Neural cell (in vitro differentiated cells): ENCODE measurements around the gene VSIG8. TPM values are rescaled to one million over a fixed set of nuclear protein-coding genes. Genes with fewer than 3 reads are reported as not detected.
A peak's percentile ranks its signal among the peaks of the same experiment; 100 is the strongest.

Experiments used
- H2AFZ ChIP-seq: fragments of 200-600, 300-800 bp; sonication (generic), shearing (Covaris generic); 2 replicates; pipeline ENCODE4 v1.6.0; 2014; ENCODE audit warnings: low read depth, mild to moderate bottlenecking, antibody characterized with exemption, low read length, moderate library complexity
- H3F3A ChIP-seq: fragments of 200-600 bp; shearing (Covaris generic); 2 replicates; pipeline ENCODE4 v1.6.1; 2016; ENCODE audit warnings: mild to moderate bottlenecking, moderate library complexity, mixed read lengths, antibody characterized with exemption, low read length; ENCODE audit not compliant: insufficient read depth, poor library complexity, severe bottlenecking
- H3K27ac ChIP-seq: fragments of 200-600, 300-800 bp; sonication (generic), shearing (Covaris generic); 2 replicates; pipeline ENCODE4 v1.5.1; 2014; ENCODE audit warnings: mild to moderate bottlenecking, low read length, moderate library complexity
- H3K27me3 ChIP-seq: fragments of 300-800, 200-600 bp; sonication (generic), shearing (Covaris generic); 2 replicates; pipeline ENCODE4 v1.6.0; 2014; ENCODE audit warnings: mild to moderate bottlenecking, low read depth, low read length, moderate library complexity; ENCODE audit not compliant: insufficient read depth
- H3K36me3 ChIP-seq: fragments of 300-800, 200-600 bp; sonication (generic), shearing (Covaris generic); 2 replicates; pipeline ENCODE4 v1.5.1; 2014; ENCODE audit warnings: mild to moderate bottlenecking, antibody characterized with exemption, low read length, moderate library complexity; ENCODE audit not compliant: insufficient read depth
- H3K4me2 ChIP-seq: fragments of 300-800, 200-600 bp; sonication (generic), shearing (Covaris generic); 2 replicates; pipeline ENCODE4 v1.6.0; 2014; ENCODE audit warnings: mild to moderate bottlenecking, low read length
- H3K4me3 ChIP-seq: fragments of 300-800, 200-600 bp; sonication (generic), shearing (Covaris generic); 2 replicates; pipeline ENCODE4 v1.5.1; 2014; ENCODE audit warnings: mild to moderate bottlenecking, low read length, moderate library complexity
- H3K79me2 ChIP-seq: fragments of 200-600 bp; shearing (Covaris generic); replicated peaks from 2 replicates; pipeline ENCODE4 v1.6.0; 2014; ENCODE audit warnings: mild to moderate bottlenecking, low read length, moderate library complexity; ENCODE audit not compliant: insufficient read depth
- H3K9ac ChIP-seq: fragments of 300-800, 200-600 bp; sonication (generic), shearing (Covaris generic); 2 replicates; pipeline ENCODE4 v1.6.1; 2016; ENCODE audit warnings: mild to moderate bottlenecking, low read length, mixed read lengths
- H3K9me2 ChIP-seq: fragments of 200-600 bp; shearing (Covaris generic); 2 replicates; pipeline ENCODE4 v1.6.1; 2016; ENCODE audit warnings: mild to moderate bottlenecking, low read length, mixed read lengths; ENCODE audit not compliant: insufficient read depth
- H3K9me3 ChIP-seq: fragments of 200-600, 300-800 bp; sonication (generic), shearing (Covaris generic); 2 replicates; pipeline ENCODE4 v1.6.1; 2016; ENCODE audit warnings: mild to moderate bottlenecking, mixed run types, low read length, moderate library complexity, mixed read lengths
- H4K20me1 ChIP-seq: fragments of 200-600 bp; shearing (Covaris generic); 2 replicates; pipeline ENCODE4 v1.6.1; 2016; ENCODE audit warnings: mild to moderate bottlenecking, mixed run types; ENCODE audit not compliant: insufficient read depth
- CTCF ChIP-seq: fragments of 450-650 bp; IDR thresholded peaks from 2 replicates; pipeline ENCODE4 v1.5.1; 2014; ENCODE audit warnings: antibody characterized with exemption, mild to moderate bottlenecking, moderate library complexity; ENCODE audit not compliant: poor library complexity, severe bottlenecking
- EP300 ChIP-seq: fragments of 450-650 bp; conservative IDR thresholded peaks from 2 replicates; pipeline ENCODE4 v1.6.1; 2014; ENCODE audit warnings: antibody characterized with exemption, mild to moderate bottlenecking, moderate library complexity; ENCODE audit not compliant: poor library complexity, severe bottlenecking
- EZH2 ChIP-seq: fragments of 200-600, 300-800 bp; shearing (Covaris generic), sonication (generic); IDR thresholded peaks from 2 replicates; pipeline ENCODE4 v1.6.1; 2014; ENCODE audit warnings: antibody characterized with exemption, low read length, borderline replicate concordance, mild to moderate bottlenecking; ENCODE audit not compliant: insufficient read depth, poor library complexity, severe bottlenecking
- MXI1 ChIP-seq: fragments of 450-650 bp; conservative IDR thresholded peaks from 2 replicates; pipeline ENCODE4 v1.6.1; 2014; ENCODE audit warnings: antibody characterized with exemption, mild to moderate bottlenecking; ENCODE audit not compliant: poor library complexity, severe bottlenecking
- POLR2AphosphoS5 ChIP-seq: IDR thresholded peaks from 2 replicates; pipeline ENCODE4 v1.6.1; 2012
- RAD21 ChIP-seq: fragments of 450-650 bp; conservative IDR thresholded peaks from 2 replicates; pipeline ENCODE4 v1.6.1; 2014; ENCODE audit warnings: antibody characterized with exemption, mild to moderate bottlenecking, moderate library complexity
- SMC3 ChIP-seq: fragments of 450-650 bp; conservative IDR thresholded peaks from 2 replicates; pipeline ENCODE4 v1.6.1; 2014; ENCODE audit warnings: antibody characterized with exemption, mild to moderate bottlenecking, moderate library complexity; ENCODE audit not compliant: poor library complexity
- TAF1 ChIP-seq: IDR thresholded peaks from 2 replicates; pipeline ENCODE4 v1.6.1; 2012; ENCODE audit warnings: low read depth
- polyA plus RNA-seq: library from polyadenylated mRNA; depleted of rRNA; stranded (reverse); fragments of >200 nt; gene quantifications from 2 replicates; pipeline ENCODE4 v1.2.3, GENCODE V29; 2014
- TF ChIP-seq, protein P1 (sequence below): IDR thresholded peaks from 2 replicates; pipeline ENCODE4 v1.6.1; 2012; ENCODE audit warnings: borderline replicate concordance

The VSIG8 gene
- polyA plus RNA-seq, 1 donor from 2014 or later: 0.37 TPM

DNA sequence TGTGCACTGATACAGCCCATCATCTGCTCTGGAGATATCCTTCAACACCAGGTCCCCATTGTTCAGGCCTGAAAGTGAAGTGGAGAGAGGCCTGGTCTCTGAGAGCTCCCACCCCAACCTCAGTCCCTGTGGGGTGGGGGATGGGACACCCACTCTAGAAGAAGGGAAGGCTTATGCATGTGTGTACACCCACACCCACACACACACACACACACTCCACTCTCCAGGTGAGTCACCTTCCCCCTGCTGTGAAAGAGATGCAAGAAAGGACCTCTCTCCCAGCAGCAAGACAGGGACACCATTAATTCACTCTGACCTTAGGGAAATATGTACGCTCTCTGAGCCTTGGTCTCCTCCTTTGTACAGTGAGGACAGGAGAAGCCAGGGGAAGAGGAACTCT, 5.9 kb downstream of the VSIG8 start:
- Histone ChIP-seq H3K36me3 (no peaks in the 10 kb centered on the region), H3K9me2 (no peaks in the 10 kb centered on the region), H3K27ac (no peak overlapping the region), H3K27me3 (peaks cover 51% of the 10 kb centered on the region), H3K79me2 (no peaks in the 10 kb centered on the region), H2AFZ (no peak overlapping the region), H3K4me3 (no peak overlapping the region), H3F3A (no peaks in the 10 kb centered on the region), H4K20me1 (no peaks in the 10 kb centered on the region), H3K9ac (no peak overlapping the region), H3K4me2 (no peak overlapping the region), H3K9me3 (no peaks in the 10 kb centered on the region)
- TF ChIP-seq CTCF (no peak), EP300 (no peak), SMC3 (no peak), TAF1 (no peak), EZH2 (no peak), MXI1 (no peak), POLR2AphosphoS5 (no peak), RAD21 (no peak)
- TF ChIP-seq, protein P1, sequence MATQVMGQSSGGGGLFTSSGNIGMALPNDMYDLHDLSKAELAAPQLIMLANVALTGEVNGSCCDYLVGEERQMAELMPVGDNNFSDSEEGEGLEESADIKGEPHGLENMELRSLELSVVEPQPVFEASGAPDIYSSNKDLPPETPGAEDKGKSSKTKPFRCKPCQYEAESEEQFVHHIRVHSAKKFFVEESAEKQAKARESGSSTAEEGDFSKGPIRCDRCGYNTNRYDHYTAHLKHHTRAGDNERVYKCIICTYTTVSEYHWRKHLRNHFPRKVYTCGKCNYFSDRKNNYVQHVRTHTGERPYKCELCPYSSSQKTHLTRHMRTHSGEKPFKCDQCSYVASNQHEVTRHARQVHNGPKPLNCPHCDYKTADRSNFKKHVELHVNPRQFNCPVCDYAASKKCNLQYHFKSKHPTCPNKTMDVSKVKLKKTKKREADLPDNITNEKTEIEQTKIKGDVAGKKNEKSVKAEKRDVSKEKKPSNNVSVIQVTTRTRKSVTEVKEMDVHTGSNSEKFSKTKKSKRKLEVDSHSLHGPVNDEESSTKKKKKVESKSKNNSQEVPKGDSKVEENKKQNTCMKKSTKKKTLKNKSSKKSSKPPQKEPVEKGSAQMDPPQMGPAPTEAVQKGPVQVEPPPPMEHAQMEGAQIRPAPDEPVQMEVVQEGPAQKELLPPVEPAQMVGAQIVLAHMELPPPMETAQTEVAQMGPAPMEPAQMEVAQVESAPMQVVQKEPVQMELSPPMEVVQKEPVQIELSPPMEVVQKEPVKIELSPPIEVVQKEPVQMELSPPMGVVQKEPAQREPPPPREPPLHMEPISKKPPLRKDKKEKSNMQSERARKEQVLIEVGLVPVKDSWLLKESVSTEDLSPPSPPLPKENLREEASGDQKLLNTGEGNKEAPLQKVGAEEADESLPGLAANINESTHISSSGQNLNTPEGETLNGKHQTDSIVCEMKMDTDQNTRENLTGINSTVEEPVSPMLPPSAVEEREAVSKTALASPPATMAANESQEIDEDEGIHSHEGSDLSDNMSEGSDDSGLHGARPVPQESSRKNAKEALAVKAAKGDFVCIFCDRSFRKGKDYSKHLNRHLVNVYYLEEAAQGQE: no peak

GRCh38 chr1:159855709-159856108, 6.7 kb downstream of the VSIG8 start:
- H3K4me3 ChIP-seq: no peak overlapping the region
- TF ChIP-seq SMC3: no peak
- H2AFZ ChIP-seq: no peak overlapping the region
- no peak overlapping the region for H3K27ac ChIP-seq
- H3K9me2 ChIP-seq: no peaks in the 10 kb centered on the region
- no peaks in the 10 kb centered on the region for H4K20me1 ChIP-seq
- no peaks in the 10 kb centered on the region for H3K79me2 ChIP-seq
- peaks cover 52% of the 10 kb centered on the region for H3K27me3 ChIP-seq
- H3K4me2 ChIP-seq: no peak overlapping the region
- no peaks in the 10 kb centered on the region for H3F3A ChIP-seq
- H3K36me3 ChIP-seq: no peaks in the 10 kb centered on the region
- no peaks in the 10 kb centered on the region for H3K9me3 ChIP-seq
- H3K9ac ChIP-seq: no peak overlapping the region

- peak overlapping the region; percentile 54 for H3K9ac ChIP-seq
- H3F3A ChIP-seq: no peaks in the 10 kb centered on the region
- no peaks in the 10 kb centered on the region for H3K36me3 ChIP-seq
- no peaks in the 10 kb centered on the region for H4K20me1 ChIP-seq
- H3K9me2 ChIP-seq: no peaks in the 10 kb centered on the region
- H3K4me2 ChIP-seq: no peak overlapping the region
- no peak overlapping the region for H3K27ac ChIP-seq
- H2AFZ ChIP-seq: no peak overlapping the region
- TF ChIP-seq, protein P1: no peak
- TF ChIP-seq POLR2AphosphoS5 (peak; percentile 28), EZH2 (no peak), CTCF (no peak), TAF1 (no peak), MXI1 (peak; percentile 8), RAD21 (no peak), SMC3 (no peak), EP300 (no peak)
- H3K4me3 ChIP-seq: peak overlapping the region; percentile 71
- H3K27me3 ChIP-seq: peaks cover 62% of the 10 kb centered on the region
- H3K79me2 ChIP-seq: no peaks in the 10 kb centered on the region
- H3K9me3 ChIP-seq: no peaks in the 10 kb centered on the region
Measured at GRCh38 chr1:159854693-159855192, 7.7 kb downstream of the VSIG8 start.
